ENCODE results near the gene MIGA2.

MIGA2 gene

GRCh38 chr9:129068990-129069861, 32.8 kb downstream of the MIGA2 start:
- peak; percentile 85 to 96 for DNase-seq (ENCODE audit: low read depth in 1 of 2, low spot score in 1 of 2)
- Histone ChIP-seq H3K27ac (replicated peaks) (peak overlapping the region; percentile 74), H3K27me3 (ENCODE audit: insufficient read depth, poor library complexity, severe bottlenecking) (no peaks in the 10 kb centered on the region), H3K4me3 (replicated peaks; ENCODE audit: insufficient read depth, low read length) (no peak overlapping the region)
- TF ChIP-seq CTCF (IDR thresholded peaks at IDR 0.05; ENCODE audit: insufficient read depth, low read length), result no peak
- TF ChIP-seq REST (IDR thresholded peaks at IDR 0.05; ENCODE audit: insufficient replicate concordance, low read depth), result no peak
- TF ChIP-seq GABPA (IDR thresholded peaks at IDR 0.05; ENCODE audit: low read depth), result no peak
- peak; percentile 83 for TF ChIP-seq SPI1 (IDR thresholded peaks at IDR 0.05; ENCODE audit: borderline replicate concordance, low read depth)
- TF ChIP-seq POLR2AphosphoS5 (IDR thresholded peaks at IDR 0.05; ENCODE audit: low read depth), result peak; percentile 96

- no peaks in the 10 kb centered on the region for H3K27me3 ChIP-seq (ENCODE audit: insufficient read depth, poor library complexity, severe bottlenecking)
- H3K4me3 ChIP-seq (replicated peaks; ENCODE audit: insufficient read depth, low read length), result no peak overlapping the region
- TF ChIP-seq SPI1 (IDR thresholded peaks at IDR 0.05; ENCODE audit: borderline replicate concordance, low read depth) (no peak), REST (IDR thresholded peaks at IDR 0.05; ENCODE audit: insufficient replicate concordance, low read depth) (no peak), CTCF (IDR thresholded peaks at IDR 0.05; ENCODE audit: insufficient read depth, low read length) (no peak), GABPA (IDR thresholded peaks at IDR 0.05; ENCODE audit: low read depth) (no peak), POLR2AphosphoS5 (IDR thresholded peaks at IDR 0.05; ENCODE audit: low read depth) (no peak)
- peak overlapping the region; percentile 74 for H3K27ac ChIP-seq (replicated peaks)
- DNase-seq (ENCODE audit: low read depth in 1 of 2, low spot score in 1 of 2), result no peak
Measured at GRCh38 chr9:129069862-129070641, 33.6 kb downstream of the MIGA2 start.

GRCh38 chr9:129070696-129071525, 34.5 kb downstream of the MIGA2 start:
- no peak for TF ChIP-seq CTCF (IDR thresholded peaks at IDR 0.05; ENCODE audit: insufficient read depth, low read length)
- DNase-seq (ENCODE audit: low read depth in 1 of 2, low spot score in 1 of 2), result no peak
- Histone ChIP-seq H3K27me3 (ENCODE audit: insufficient read depth, poor library complexity, severe bottlenecking) (no peaks in the 10 kb centered on the region), H3K4me3 (replicated peaks; ENCODE audit: insufficient read depth, low read length) (no peak overlapping the region), H3K27ac (replicated peaks) (no peak overlapping the region)

All from HL-60 (cell line).